ENCODE data around the gene BHLHE23.

- TF ChIP-seq CTCF (IDR thresholded peaks at IDR 0.05) (no peak), POLR2AphosphoS5 (IDR thresholded peaks at IDR 0.05) (no peak), POLR2A (IDR thresholded peaks at IDR 0.05) (no peak)
These were observed 37.8 kb upstream of the BHLHE23 start for GRCh38 chr20:63044605-63045004.
